ENCODE data around the gene UBAP2L. TPM values are rescaled to one million over a fixed set of nuclear protein-coding genes. Genes with fewer than 3 reads are reported as not detected.

UBAP2L gene, protein sequence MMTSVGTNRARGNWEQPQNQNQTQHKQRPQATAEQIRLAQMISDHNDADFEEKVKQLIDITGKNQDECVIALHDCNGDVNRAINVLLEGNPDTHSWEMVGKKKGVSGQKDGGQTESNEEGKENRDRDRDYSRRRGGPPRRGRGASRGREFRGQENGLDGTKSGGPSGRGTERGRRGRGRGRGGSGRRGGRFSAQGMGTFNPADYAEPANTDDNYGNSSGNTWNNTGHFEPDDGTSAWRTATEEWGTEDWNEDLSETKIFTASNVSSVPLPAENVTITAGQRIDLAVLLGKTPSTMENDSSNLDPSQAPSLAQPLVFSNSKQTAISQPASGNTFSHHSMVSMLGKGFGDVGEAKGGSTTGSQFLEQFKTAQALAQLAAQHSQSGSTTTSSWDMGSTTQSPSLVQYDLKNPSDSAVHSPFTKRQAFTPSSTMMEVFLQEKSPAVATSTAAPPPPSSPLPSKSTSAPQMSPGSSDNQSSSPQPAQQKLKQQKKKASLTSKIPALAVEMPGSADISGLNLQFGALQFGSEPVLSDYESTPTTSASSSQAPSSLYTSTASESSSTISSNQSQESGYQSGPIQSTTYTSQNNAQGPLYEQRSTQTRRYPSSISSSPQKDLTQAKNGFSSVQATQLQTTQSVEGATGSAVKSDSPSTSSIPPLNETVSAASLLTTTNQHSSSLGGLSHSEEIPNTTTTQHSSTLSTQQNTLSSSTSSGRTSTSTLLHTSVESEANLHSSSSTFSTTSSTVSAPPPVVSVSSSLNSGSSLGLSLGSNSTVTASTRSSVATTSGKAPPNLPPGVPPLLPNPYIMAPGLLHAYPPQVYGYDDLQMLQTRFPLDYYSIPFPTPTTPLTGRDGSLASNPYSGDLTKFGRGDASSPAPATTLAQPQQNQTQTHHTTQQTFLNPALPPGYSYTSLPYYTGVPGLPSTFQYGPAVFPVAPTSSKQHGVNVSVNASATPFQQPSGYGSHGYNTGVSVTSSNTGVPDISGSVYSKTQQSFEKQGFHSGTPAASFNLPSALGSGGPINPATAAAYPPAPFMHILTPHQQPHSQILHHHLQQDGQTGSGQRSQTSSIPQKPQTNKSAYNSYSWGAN
- 87.0 TPM for total RNA-seq

DNA sequence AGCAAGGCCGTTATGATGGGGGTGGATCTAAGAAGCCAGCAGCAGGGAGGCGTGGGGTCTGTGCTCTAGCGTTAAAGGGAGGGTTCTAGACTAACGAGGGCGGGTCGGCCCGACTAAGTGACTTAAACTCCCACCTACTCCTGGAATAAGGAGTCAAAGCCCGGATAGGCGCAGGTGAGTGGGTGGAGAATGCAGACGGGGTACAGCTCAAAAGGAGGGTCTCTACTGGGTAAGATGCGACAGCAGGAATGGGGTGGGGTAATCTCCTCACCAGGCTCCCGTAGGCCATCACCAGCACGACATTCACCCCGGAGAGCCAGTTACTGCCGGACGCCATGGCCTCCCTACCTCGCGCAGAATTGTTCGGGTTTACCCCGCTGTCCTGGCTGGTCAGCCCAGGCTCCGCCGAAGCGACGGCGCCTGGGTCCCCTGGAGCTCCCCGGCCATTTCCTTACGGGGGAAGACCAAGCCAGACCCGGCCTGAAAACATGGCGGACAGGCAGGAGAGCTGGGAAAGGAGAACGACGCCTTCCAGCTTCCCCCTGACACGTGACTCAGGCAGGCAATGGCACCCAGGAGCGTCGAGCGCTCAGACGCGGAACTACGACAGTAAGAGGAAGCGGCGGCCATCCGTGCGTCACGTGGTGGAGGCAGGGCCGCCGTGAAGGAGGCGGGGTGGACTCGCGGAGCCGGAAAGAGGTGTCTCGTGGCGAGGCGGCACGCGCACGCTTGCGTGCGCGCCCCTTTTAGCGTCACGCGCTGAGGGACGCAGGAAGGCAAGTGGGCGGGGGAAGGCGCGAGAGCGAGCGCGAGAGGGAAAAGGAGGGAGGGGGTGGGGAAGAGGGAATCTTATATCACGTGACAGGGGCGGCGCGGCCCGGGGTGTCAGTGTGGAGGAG is at the start of gene UBAP2L:
UBAP2L (plus strand) TSS at position 885 of the 899 bp plus-strand sequence. CDS start 4,169 bp downstream, outside the sequence.

DNA sequence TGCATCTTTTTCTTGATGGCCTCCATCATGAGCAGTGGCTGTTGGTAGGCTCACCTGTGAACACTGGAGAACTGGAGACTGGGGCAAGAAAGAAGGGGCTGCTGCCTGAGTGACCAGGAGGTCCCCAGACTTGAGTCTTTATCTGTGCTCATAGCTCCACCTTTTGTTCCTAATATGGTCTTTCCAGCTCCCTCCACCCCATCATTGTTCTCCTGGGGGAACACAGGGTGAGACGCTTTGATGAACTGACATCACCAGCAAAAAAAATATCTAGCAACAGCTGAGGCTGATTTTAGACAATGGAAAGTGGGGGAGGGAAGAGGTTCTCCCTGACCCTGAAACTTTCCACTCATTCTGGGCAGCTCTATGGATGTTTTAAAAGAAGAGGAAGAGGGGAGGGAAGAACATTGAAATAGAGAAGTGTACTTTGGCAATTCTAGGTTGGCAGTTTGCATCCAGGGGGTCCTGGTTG is 28.7 kb upstream of the UBAP2L start, which contains the start of gene TPM3:
TPM3 (minus strand) TSS at position 111 of the 472 bp plus-strand sequence; CDS start at position 29, 82 bp downstream.

DNA sequence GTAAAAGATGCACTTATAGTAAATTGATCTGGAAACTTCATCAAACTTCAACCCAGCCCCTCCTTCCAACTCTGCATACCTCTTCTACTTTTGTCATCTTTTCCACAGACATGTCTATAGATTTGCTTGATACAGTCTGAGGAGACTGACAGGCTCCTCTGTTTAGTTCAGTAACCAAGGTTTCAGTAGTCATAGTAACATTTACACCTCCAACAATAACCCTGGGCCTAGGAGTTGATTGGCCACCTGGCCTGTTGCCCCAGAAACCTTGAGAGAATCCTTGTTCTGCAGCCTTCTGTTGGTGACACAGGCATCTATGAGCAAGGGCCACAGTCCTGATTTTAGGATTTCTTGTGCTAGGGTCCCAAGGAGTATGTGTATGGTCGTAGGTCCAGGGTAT is 14.6 kb upstream of the UBAP2L start, which contains the start of gene CFAP141:
CFAP141 (minus strand) TSS at position 138 of the 400 bp plus-strand sequence; CDS start at position 112, 26 bp downstream.

DNA sequence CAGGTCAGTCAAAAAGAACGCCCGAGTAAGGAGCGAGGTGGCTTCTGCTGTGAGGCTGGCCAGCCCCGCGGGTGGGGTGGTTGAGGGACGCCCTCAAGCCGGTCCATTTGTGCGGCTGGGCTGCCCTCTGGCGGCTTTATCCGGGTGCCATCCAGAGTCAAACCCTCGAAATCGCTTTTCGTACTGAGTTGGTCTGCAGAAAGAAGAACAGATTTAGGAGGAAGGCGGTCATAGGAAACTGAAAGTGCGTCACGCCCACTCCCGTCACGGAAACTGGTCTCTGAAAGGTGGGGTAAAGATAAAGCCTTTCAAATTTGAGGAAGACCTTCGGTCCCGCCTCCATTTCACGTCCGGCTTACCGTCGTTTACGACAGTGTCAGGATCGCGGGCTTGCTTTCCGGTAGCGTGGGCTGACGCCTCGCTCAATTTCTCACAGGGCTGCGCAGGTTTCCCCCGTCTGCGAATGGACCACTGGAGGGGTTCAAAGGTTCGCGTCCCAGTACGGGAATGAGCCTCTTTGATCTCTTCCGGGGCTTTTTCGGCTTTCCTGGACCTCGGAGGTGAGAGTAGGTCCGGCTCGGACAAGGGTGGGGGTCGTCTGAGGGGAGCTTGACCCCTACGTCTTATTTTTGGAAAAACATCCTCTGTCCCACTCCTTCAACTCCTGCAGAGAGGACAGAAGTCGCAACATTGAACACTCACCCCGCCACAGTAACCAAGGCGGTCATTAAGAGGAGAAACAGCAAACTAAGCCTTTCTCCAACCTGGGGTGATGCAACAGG is 51.7 kb downstream of the UBAP2L start, which contains the start of gene HAX1:
HAX1 (plus strand) TSS at position 413 of the 782 bp plus-strand sequence; CDS start at position 508, 95 bp downstream.

Small RNA genes lying within 50 kb of the gene (small RNA-seq; reads per million reads assigned to genes)
- gene MIR190B (ENCODE audit: low replicate concordance) (0.86 reads per million, percentile 65 among the genes with 10 or more reads in this experiment), gene RF00273 (ENCODE audit: low replicate concordance) (0.09 reads per million), gene RNU6-121P (ENCODE audit: low replicate concordance) (not detected), gene RNU6-239P (ENCODE audit: low replicate concordance) (not detected), gene SNORA58B (ENCODE audit: low replicate concordance) (not detected)

Other genes starting within 250 kb of the UBAP2L start
- gene JTB, start 243.3 kb upstream of the UBAP2L start, total RNA-seq, result 56.7 TPM
- gene RAB13, start 234.6 kb upstream of the UBAP2L start, total RNA-seq, result 6.9 TPM
- 1,626 TPM for gene RPS27, start 230.2 kb upstream of the UBAP2L start, total RNA-seq
- gene NUP210L, start 65.9 kb upstream of the UBAP2L start, total RNA-seq, result 0.31 TPM
- 177 TPM for gene TPM3, start 28.9 kb upstream of the UBAP2L start, total RNA-seq
- not detected for gene CFAP141, start 14.6 kb upstream of the UBAP2L start, total RNA-seq
- 47.6 TPM for gene HAX1, start 51.7 kb downstream of the UBAP2L start, total RNA-seq
- not detected for gene AQP10, start 100.1 kb downstream of the UBAP2L start, total RNA-seq
- gene ATP8B2, start 104.6 kb downstream of the UBAP2L start, total RNA-seq, result 45.7 TPM
- gene IL6R, start 184.4 kb downstream of the UBAP2L start, total RNA-seq, result 2.2 TPM

Data from parietal lobe (tissue), 2 donors.